Endothelial cell of umbilical vein (primary cell): ENCODE data around the gene SESN3. TPM values are rescaled to one million over a fixed set of nuclear protein-coding genes. Genes with fewer than 3 reads are reported as not detected.

Experiments used
- BruUV-seq: library from RNA; stranded (reverse); fragments of 400-500 nt; replicated peaks from 2 replicates; lab custom pipeline; 2021; lab: Mats Ljungman, UMichigan
- CTCF ChIA-PET: fragments of 300-600, 350-600 bp; sonication (Branson Sonifier 250); formaldehyde crosslinking; loops from one replicate; lab custom pipeline; 2021; ENCODE audit warnings: antibody characterized with exemption, inconsistent platforms; lab: Charles Lee
- POLR2A ChIA-PET: fragments of 300-600, 350-600 bp; sonication (Branson Sonifier 250); formaldehyde crosslinking; loops from one replicate; lab custom pipeline; 2021; ENCODE audit warnings: antibody characterized with exemption, inconsistent platforms; lab: Charles Lee
- DNase-seq: peaks from one replicate; pipeline ENCODE4 v3.0.0-alpha.2; 2011; ENCODE audit warnings: low read depth, low spot score
- FAIRE-seq: peaks from 2 replicates; lab custom pipeline; 2011; peaks lifted over from hg19 to GRCh38; lab: Jason Lieb, UNC
- H2AFZ ChIP-seq: 2 replicates; pipeline ENCODE4 v1.6.0; 2012; ENCODE audit warnings: low read depth, low read length, control low read depth, inconsistent platforms
- H3K27ac ChIP-seq: 2 replicates; pipeline ENCODE4 v1.5.1; 2011; ENCODE audit warnings: low read depth, mild to moderate bottlenecking, control low read depth, low read length, moderate library complexity; ENCODE audit not compliant: insufficient read depth
- H3K27me3 ChIP-seq, 2 experiments: 2 replicates each; pipeline versions ENCODE4 v1.6.0 to v1.6.1; 2011; ENCODE audit warnings: low read length in 2 of 2, mixed read lengths in 1 of 2; ENCODE audit not compliant: control insufficient read depth in 2 of 2, insufficient read depth in 2 of 2
- H3K36me3 ChIP-seq, 2 experiments: 2 replicates in 1 of 2; 3 replicates in 1 of 2; pipeline ENCODE4 v1.5.1; 2011; ENCODE audit warnings: low read length in 2 of 2, mild to moderate bottlenecking in 1 of 2, moderate library complexity in 1 of 2; ENCODE audit not compliant: control insufficient read depth in 2 of 2, insufficient read depth in 2 of 2; ENCODE audit errors: extremely low read depth in 1 of 2
- H3K4me1 ChIP-seq: 3 replicates; pipeline ENCODE4 v1.5.1; 2011; ENCODE audit warnings: mild to moderate bottlenecking, low read length; ENCODE audit not compliant: control insufficient read depth, insufficient read depth; ENCODE audit errors: extremely low read depth
- H3K4me2 ChIP-seq: 2 replicates; pipeline ENCODE4 v1.6.1; 2011; ENCODE audit warnings: low read length, control low read depth, mixed read lengths; ENCODE audit not compliant: insufficient read depth
- H3K4me3 ChIP-seq, 3 experiments: fragments of 200-600 bp in 1 of 3; sonication (generic), shearing (Covaris generic) in 1 of 3; replicated peaks in 1 of 3; 2 replicates each; pipeline ENCODE4 v1.5.1; 2011 to 2016; ENCODE audit warnings: control low read depth in 3 of 3, low read length in 3 of 3, mild to moderate bottlenecking in 2 of 3, inconsistent platforms in 1 of 3, low read depth in 1 of 3, moderate library complexity in 1 of 3; ENCODE audit not compliant: insufficient read depth in 1 of 3
- H3K79me2 ChIP-seq: 2 replicates; pipeline ENCODE4 v1.6.0; 2012; ENCODE audit warnings: low read length, inconsistent platforms; ENCODE audit not compliant: control insufficient read depth, insufficient read depth
- H3K9ac ChIP-seq: replicated peaks from 2 replicates; pipeline ENCODE3; 2011; ENCODE audit warnings: low read length, control low read depth; ENCODE audit not compliant: insufficient read depth; ENCODE audit errors: extremely low read depth
- H3K9me1 ChIP-seq: replicated peaks from 3 replicates; pipeline ENCODE4 v1.6.0; 2011; ENCODE audit warnings: mild to moderate bottlenecking, low read length; ENCODE audit not compliant: control insufficient read depth, insufficient read depth; ENCODE audit errors: extremely low read depth
- H3K9me3 ChIP-seq: replicated peaks from 2 replicates; pipeline ENCODE4 v1.5.1; 2012; ENCODE audit warnings: low read length, inconsistent platforms; ENCODE audit not compliant: control insufficient read depth, insufficient read depth
- H4K20me1 ChIP-seq: replicated peaks from 2 replicates; pipeline ENCODE3; 2011; ENCODE audit warnings: mild to moderate bottlenecking, low read length; ENCODE audit not compliant: control insufficient read depth, insufficient read depth; ENCODE audit errors: extremely low read depth
- EZH2 ChIP-seq: IDR thresholded peaks from 2 replicates; pipeline ENCODE4 v1.6.1; 2012; ENCODE audit warnings: borderline replicate concordance, low read depth, mild to moderate bottlenecking, moderate library complexity, low read length, inconsistent platforms; ENCODE audit not compliant: severe bottlenecking
- FOS ChIP-seq: IDR thresholded peaks from 2 replicates; pipeline ENCODE4 v1.6.1; 2011; ENCODE audit warnings: mild to moderate bottlenecking, low read length, moderate library complexity, borderline replicate concordance; ENCODE audit not compliant: insufficient read depth
- GATA2 ChIP-seq: IDR thresholded peaks from 2 replicates; pipeline ENCODE4 v1.7.0; 2011; ENCODE audit warnings: low read depth, mild to moderate bottlenecking, moderate library complexity, mixed read lengths, low read length; ENCODE audit not compliant: insufficient read length, insufficient read depth
- JUN ChIP-seq: IDR thresholded peaks from 2 replicates; pipeline ENCODE4 v1.6.1; 2011; ENCODE audit warnings: borderline replicate concordance, low read depth; ENCODE audit not compliant: insufficient read length, insufficient read depth
- MYC ChIP-seq: IDR thresholded peaks from one replicate; pipeline ENCODE4 v1.6.1; 2011; ENCODE audit warnings: mild to moderate bottlenecking, low read depth, low read length
- POLR2A ChIP-seq: IDR thresholded peaks from 2 replicates; pipeline ENCODE4 v1.6.1; 2012; ENCODE audit warnings: low read depth, mild to moderate bottlenecking, control low read depth, low read length
- POLR2AphosphoS5 ChIP-seq: IDR thresholded peaks from 2 replicates; pipeline ENCODE4 v1.6.1; 2012; ENCODE audit warnings: low read depth, mild to moderate bottlenecking, control low read depth, low read length, moderate library complexity; ENCODE audit not compliant: insufficient read depth
- dilution Hi-C: fragments of 300-500 bp; cut with MboI; formaldehyde crosslinking; loops from one replicate; pipeline ENCODE4 v1.15.0; 2019; ENCODE audit warnings: low sequenced_read_pairs; ENCODE audit not compliant: extremely low pct_ligation_motif_present
- intact Hi-C: fragments of 100-400 bp; cut with micrococcal nuclease; formaldehyde crosslinking; loops from one replicate; pipeline ENCODE4 v1.10.0; 2022
- polyA plus RNA-seq, 4 experiments: library from polyadenylated mRNA; depleted of rRNA in 3 of 4; stranded (reverse) in 3 of 4; unstranded in 1 of 4; fragments of >200 nt; gene quantifications; 2 replicates each; pipeline versions ENCODE4 v1.2.1 to v1.2.3, GENCODE V29; 2011 to 2012; ENCODE audit warnings: missing spikeins in 1 of 4
- total RNA-seq: library from RNA; stranded (reverse); gene quantifications from 2 replicates; pipeline ENCODE4 v1.2.3, GENCODE V29; 2021
- TF ChIP-seq, protein P1 (sequence below), 2 donors: IDR thresholded peaks; 1 replicate in 1 of 2; 2 replicates in 1 of 2; pipeline ENCODE4 v1.5.1; 2011; ENCODE audit warnings: low read length in 2 of 2, mild to moderate bottlenecking in 2 of 2, moderate library complexity in 2 of 2, control low read depth in 1 of 2, inconsistent platforms in 1 of 2, low read depth in 1 of 2; ENCODE audit not compliant: insufficient read depth in 1 of 2; ENCODE audit errors: extremely low read depth in 1 of 2
- TF ChIP-seq, protein P2 (sequence below): IDR thresholded peaks from 2 replicates; pipeline ENCODE4 v1.6.1; 2011; ENCODE audit not compliant: insufficient read depth, insufficient read length

SESN3 gene
- total and polyA plus RNA-seq, 2 donors (not counting 3 experiments of a cell fraction or from before 2014, with no cell fraction given), result 1.6 to 6.9 TPM

DNA sequence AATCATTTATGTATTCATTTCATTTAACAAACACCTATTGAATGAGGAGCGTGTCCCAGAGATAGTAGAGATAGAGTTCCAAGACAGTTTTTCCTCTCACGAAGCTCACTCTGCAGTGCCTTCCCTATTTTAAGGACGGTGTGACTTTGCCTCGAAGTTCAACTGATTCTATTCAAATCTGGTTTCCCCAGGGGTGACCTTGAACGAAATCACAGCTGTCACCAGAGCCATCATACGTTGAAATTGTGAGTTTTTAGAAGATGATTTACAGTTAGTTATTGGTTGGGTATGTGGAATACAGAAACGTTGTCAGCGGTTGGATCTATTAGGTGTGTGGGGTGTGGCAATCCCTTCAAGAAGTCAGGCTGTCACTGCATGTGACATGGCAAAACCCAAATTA lies 33.9 kb upstream of the SESN3 start:
- CTCF ChIA-PET, result interaction anchor here (0.5 kb wide), 1 partner anchor 26 kb away, joined by 3 read pairs; no protein-coding TSS in a partner anchor
- POLR2A ChIA-PET, result no interaction called here
- Histone ChIP-seq H3K4me2 (no peak overlapping the region), H2AFZ (no peak overlapping the region), H3K27ac (no peak overlapping the region), H3K9me1 (no peaks in the 10 kb centered on the region), H3K27me3 (no peaks in the 10 kb centered on the region), H3K4me3 (no peak overlapping the region), H3K4me1 (no peaks in the 10 kb centered on the region), H3K9me3 (no peaks in the 10 kb centered on the region), H3K9ac (no peak overlapping the region), H4K20me1 (no peaks in the 10 kb centered on the region), H3K36me3 (no peaks in the 10 kb centered on the region), H3K79me2 (no peaks in the 10 kb centered on the region)
- intact Hi-C loops (no loop called here), dilution Hi-C loops (no loop called here)
- TF ChIP-seq POLR2A (no peak), POLR2AphosphoS5 (no peak), FOS (no peak), EZH2 (no peak), MYC (no peak), GATA2 (no peak), JUN (no peak)
- TF ChIP-seq, protein P1, sequence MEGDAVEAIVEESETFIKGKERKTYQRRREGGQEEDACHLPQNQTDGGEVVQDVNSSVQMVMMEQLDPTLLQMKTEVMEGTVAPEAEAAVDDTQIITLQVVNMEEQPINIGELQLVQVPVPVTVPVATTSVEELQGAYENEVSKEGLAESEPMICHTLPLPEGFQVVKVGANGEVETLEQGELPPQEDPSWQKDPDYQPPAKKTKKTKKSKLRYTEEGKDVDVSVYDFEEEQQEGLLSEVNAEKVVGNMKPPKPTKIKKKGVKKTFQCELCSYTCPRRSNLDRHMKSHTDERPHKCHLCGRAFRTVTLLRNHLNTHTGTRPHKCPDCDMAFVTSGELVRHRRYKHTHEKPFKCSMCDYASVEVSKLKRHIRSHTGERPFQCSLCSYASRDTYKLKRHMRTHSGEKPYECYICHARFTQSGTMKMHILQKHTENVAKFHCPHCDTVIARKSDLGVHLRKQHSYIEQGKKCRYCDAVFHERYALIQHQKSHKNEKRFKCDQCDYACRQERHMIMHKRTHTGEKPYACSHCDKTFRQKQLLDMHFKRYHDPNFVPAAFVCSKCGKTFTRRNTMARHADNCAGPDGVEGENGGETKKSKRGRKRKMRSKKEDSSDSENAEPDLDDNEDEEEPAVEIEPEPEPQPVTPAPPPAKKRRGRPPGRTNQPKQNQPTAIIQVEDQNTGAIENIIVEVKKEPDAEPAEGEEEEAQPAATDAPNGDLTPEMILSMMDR (IDR thresholded peaks at IDR 0.05; ENCODE audit: extremely low read depth in 1 of 2, insufficient read depth in 1 of 2, low read depth in 1 of 2, low read length in 2 of 2), result no peak
- TF ChIP-seq, protein P2, sequence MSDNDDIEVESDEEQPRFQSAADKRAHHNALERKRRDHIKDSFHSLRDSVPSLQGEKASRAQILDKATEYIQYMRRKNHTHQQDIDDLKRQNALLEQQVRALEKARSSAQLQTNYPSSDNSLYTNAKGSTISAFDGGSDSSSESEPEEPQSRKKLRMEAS, result no peak
- no TSS peak for BruUV-seq
- FAIRE-seq (no peak), DNase-seq (no peak)
